PC-3 (cell line): ENCODE results near the gene NAP1L1.

ENCODE experiments used
- CTCF ChIP-seq: fragments of 300-600 bp; sonication (generic); conservative IDR thresholded peaks from 2 replicates; pipeline ENCODE4 v1.5.1; 2017; ENCODE audit warnings: antibody characterized with exemption, low read depth, mild to moderate bottlenecking, low read length
- EZH2 ChIP-seq: fragments of 300-600 bp; sonication (generic); IDR thresholded peaks from one replicate; pipeline ENCODE4 v1.6.1; 2017; ENCODE audit warnings: antibody characterized with exemption, mild to moderate bottlenecking, low read length; ENCODE audit not compliant: unreplicated experiment

- TF ChIP-seq CTCF (no peak), EZH2 (no peak)
Observed at GRCh38 chr12:75995691-75996090, 88.8 kb downstream of the NAP1L1 start.
